GM19463 (cell line): ENCODE data around the gene UQCC2.

ENCODE experiments used
- ATAC-seq: cut with Tn5 transposase; IDR thresholded peaks from one replicate; pipeline ENCODE4 v1.9.1; 2021; ENCODE audit warnings: mild to moderate bottlenecking, moderate library complexity; ENCODE audit not compliant: unreplicated experiment

The UQCC2 gene

DNA sequence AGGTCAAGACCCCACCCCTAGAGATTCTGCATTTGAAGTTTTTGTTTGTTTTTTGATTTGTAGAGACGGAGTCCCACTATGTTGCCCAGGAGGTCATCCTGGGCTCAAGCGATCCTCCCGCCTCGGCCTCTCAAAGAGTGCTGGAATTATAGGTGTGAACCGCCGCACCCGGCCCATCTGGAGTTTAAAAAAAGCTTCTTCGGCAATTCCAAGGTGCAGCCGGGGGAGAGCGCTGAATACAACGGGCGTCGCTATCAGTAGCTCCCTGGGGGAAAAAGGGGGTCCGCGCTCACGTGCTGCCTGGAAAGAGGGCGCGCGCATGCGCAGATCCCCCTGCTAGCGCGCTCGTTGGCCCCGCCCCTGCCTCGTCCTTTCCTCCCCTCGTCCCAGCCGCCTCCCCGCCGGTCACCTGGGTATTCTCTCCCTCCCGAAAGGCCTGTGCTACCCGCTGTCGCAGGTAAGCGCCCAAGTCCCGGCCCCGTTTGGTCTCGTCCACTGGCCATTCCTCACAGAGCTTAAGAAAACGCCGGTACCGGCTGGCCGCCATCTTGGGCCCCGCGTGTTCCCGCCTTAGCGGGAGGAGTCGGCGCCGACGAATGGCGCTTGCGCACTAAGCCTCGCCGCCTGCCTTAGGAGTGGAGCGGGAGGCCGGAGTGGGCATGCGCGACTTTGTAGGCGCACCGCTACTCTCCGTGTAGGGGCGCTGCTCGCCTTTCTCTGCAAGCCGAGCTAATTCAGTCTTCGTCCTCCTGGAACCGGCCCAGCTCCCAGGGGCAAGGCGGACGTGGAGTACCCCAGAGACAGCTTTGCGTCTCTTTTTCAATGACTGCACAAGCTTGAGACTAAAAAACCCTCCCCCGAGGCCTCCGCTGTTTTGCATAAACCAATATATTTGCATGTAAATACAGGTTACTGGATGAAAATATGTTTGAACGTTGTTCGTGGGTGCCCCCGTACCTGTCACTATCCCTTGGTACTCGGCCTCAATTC, at the start of gene UQCC2:
Gene UQCC2 (minus strand): TSS at position 561 of the 990 bp plus-strand sequence. CDS start 14 bp downstream, at position 547.
- peak; percentile 93 for ATAC-seq

DNA sequence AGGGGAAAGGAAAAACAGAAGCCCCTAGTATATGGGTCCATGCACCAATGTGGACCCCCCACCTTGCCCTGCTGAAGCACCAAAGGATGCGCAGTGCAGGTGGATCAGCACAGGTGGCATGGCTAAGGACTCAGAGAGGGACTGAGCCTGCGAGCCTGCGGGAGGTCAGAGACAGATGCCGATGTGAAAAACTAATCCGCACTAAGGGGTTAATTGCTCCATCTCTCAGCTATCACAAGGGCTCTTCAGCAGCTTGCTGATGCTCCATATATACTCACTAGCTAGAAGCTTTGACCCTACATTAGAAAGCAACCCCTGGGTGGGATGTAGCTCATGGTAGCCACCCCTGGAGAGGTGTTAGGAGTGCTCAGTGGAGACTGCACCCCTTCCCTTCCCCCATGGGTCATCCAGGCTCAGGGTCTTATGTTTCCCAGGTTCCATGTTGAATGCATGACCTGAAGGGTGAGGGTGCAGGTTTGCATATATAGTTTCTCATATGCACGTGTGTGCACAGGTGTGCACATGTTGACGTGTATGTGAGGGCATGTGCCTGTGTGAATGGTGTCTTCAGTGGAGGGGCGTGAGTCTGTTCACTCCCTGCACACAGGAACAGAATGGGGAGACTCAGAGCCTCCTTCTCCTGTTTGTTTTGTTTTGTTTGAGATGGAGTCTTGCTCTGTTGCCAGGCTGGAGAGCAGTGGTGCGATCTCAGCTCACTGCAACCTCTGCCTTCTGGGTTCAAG, 48.6 kb upstream of the UQCC2 start:
- no peak for ATAC-seq

DNA sequence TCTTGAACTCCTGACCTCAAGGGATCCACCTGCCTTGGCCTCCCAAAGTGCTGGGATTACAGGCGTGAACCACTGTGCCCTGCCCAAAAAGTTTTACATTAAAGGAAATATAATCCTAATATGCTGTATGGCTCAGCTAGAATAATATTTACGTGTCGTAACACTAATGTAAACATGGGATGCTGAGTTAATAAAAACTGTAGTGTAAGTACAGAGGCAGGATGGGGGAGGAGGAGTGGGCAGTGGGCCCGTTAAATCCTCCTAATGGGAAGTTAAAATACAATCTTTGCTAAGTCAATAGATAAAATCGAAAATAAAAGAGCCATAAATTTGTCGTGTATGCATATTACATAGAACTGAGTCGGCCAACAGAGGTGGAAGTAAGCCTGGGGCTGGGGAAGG, 47.3 kb upstream of the UQCC2 start:
- no peak for ATAC-seq

DNA sequence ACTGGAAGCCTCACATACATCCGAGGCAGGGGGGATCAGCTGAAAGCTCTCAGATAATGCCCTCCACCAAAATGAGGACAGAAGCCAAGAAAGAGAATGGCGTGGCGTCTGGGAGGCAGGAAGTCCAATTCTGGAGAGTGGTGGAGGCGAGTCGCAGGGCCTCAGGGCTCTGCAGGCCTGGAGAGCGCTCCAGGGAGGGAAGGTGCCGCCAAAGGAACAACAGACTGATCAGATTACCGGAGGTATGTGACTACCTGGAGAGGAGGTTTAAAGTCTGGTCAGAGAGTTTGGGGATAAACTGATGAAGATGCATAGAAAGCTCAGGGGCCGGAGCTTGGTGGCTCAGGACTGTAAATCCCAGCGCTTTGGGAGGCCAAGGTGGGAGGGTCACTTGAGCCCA, 46.4 kb upstream of the UQCC2 start:
- ATAC-seq: no peak

DNA sequence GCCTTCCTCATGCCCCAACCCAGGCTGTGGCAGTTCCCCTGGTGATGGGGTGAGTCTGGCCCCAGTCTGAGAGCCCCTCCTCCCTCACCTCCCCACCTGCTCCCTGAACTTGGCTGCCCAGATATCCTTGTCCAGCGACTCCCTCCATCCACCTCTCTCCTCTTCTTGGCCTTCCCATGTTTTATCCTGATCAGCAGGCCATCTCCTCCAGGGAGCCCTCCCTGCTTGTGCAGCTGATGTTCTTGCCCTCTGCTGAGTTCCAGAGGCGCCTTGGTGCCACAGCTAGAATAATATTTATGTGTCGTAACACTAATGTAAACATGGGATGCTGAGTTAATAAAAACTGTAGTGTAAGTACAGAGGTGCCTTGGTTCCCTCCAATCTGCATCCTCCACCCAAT, 45.6 kb upstream of the UQCC2 start:
- no peak for ATAC-seq

DNA sequence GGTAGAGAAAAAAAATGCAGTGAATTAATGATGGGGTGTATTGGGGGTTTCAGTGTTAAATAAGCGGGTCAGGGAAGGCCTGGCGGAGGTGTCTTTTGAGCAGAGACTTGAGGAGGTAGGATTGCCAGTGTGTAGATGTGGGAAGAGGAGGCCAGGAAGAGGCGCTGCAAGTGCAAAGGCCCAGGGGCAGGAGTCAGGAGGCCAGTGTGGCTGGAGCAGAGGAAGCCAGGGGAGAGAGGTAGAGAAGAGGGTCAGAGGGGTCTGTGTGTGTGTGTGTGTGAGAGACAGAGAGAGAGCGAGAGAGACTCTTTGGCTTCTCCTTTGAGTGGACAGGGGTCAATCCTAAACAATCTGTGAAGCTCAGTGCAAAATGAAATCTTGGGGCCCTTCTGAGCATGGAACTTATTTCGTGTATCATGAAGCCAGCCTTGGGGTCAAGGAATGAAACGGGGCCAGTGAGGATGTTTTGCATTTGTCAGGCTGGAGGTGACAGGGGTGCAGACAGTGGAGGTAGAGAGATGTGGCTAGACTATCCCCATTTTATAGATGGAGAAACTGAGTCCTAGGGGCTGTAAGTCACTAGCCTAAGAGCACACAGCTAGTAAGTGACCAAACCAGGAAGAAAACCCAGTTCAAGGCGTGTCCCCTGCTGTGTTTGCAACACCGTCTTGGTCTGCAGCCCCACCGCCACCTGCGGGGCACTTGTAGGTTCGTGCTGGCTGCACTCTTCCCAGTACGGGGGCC, 44.9 kb upstream of the UQCC2 start:
- ATAC-seq: no peak

DNA sequence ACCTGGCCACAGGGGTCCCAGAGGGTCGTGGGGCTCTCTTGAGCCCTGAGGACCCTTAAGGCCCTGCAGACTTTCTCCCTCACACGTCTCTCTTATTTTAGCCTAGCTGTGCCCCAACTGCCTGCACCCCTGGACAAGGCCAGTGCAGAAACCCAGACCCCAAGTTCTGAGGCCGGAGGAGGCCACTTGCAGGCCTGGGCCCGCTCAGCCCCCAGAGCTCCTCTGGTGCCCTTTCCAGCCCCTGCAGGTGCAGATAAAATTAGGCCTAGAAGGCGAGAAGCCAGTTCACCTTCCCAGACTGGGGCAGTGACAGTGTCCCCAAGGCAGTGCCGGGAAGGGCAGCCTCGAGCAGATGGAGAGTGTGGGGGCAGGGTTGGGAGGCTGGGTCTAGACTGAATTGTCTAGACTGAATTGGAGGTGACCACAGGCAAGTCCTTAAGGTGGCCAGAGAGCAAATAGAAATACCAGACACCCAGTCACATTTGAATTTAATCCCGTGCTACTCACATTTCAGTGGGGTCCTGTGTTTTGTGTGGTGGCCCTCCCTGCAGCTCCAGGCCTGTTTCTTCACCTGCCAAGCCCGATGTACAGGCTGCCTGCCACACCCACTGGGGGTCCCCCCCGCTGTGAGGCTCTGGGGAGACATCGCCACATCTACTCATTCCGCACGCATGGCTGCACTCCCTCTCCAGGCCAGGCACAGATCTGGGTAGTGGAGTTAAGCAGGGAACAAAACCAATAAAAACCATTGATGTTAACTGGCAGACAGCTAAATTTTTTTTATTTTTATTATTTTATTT, 43.8 kb upstream of the UQCC2 start:
- no peak for ATAC-seq

DNA sequence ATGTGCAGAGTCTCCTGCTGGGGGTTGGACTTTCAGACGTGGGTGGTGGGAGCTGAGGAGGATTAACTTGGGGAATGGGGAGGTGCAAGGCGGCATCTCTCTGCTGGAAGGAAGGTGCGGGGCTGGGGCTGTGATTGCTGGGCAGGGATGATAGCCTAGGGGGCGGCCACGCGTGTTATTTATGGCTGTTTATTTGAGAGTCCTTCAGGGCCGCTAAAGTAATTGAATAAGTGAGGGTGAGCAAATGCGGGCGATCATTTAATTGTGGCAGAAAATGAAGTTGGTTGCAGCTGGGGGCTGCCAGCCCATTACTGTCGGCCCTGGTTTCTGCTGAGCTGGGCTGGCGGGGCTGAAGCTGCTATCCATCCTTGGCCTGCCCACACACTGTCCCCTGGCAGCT, 42.7 kb upstream of the UQCC2 start:
- ATAC-seq: no peak

DNA sequence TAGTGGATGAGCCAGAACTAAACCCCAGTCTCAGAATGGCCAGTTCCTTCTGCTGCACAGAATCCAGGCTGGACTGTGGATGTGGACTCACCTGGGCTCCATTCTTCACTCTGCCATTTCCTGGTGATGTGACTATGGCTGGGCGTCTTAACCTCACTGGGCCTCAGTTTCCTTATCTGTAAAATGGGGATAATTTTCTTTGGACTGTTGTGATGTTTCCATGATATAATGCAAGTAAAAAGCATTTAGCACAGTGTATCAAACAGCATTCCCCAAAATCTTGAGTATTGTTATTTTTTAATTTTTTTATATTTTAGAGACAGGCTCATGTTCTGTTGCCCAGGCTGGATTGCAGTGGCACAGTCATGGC, 41.1 kb upstream of the UQCC2 start:
- ATAC-seq: no peak

DNA sequence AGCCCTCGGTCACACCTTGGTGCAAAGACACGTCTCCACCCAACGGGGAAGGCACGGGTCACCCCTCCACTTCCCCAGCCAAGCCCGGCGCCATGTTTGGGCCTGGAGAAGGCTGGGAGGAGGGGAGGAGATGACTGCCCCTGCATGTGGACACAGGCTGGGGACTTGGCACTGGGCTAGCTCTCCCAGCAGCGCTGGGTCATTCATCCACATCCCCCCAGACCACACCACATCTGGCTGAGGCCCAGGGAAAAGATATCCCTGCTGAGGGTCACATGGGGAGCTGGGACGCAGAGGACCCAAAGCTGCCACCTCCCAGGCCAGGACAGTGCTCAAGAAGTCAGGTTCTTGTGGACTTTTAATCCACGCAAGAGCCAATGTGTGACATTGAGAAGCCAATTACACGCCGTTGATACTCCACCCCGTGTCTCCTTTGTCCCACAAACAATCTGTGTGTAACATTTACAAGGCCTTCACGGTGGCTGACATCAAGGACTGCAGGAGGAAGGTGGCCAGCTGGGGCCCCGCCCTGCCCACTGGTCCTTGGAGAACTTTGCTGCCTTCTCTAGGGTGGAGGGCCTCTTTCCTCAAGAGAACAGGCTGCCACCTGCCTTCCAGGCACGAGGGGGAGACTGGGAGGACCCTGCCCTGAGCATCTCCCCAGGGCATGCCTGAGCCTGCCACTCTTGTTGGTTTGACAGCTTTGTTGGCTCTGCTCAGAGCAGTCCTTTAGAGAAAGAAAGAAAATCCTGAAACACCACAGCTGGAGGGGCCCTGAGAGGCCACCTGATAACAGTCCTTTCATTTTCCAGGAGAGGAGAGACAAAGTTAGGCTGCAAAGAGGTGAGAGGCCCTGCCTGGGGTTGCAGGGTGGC, 40.5 kb upstream of the UQCC2 start:
- ATAC-seq: no peak

DNA sequence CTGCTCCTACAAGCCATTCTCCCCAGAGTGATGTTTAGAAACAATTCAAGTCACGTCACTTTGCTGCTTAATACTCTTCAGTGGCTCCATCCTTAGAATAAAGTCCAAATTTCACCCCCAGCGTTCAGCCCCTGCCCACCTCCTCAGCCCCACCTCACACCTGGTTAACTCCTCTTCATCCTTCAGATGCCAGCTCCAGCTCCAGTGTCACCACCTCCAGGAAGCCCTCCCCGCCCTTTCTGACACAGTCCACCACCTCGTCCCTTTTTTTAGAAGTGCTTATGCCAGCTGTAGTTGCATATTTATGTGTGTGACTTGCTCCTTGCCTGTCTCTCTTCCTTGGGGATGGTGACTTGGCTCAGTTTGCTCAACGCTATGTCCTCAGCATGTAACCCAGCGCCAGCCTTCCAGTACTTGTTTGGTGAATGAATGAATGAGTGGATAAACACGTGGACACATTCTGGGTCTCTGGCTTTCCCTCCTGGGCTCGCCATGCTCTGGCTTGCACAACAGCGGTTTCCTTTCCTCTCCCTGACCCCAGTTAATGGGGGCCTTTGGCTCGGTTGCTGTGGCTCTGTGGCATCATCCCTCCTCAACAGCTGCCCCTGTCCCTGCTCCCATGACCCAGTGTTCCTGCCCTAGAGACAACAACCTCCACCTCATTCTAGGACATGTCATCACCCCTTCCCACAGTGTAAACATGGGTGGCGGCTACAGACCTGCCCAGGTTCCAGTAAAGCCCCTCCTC, 38.9 kb upstream of the UQCC2 start:
- no peak for ATAC-seq

DNA sequence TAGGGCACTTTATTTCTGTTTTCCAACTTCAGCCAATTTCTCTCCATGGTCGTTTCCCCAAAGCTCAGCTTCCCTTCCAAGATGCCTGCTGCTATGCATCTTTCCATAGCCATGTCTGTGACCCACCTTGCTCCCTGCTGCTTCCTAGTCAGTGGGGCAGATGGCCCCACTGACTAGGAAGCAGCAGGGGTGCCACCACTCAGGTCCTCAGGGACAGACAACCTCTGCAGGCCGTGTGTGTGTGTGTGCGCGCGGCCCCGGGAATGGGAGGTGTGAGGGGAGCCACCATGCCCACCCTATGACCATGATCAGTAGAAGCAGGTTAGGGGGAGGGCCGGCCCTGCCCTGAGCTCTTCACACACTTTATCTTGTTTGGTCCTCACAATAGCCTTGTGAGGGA, 37.9 kb upstream of the UQCC2 start:
- no peak for ATAC-seq

DNA sequence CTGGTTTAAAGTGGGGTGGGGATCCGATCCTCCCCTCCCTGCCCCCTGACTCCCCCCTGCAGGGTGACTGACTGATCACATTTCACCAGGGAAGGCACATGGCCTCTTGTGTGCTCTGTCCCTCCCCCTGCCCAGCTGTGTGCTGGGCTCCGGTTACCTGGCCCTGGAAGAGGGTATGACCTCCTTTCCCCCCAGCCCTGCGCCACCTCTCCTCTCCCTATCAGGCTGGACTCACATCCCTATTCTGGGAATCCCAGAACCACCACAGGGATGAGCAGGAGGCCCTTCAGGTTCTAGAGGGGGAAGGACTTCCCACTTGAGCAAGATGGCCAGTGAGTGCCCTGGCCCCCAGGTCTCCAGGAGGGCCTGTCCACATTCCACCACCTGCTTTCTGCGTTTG, 37.3 kb upstream of the UQCC2 start:
- no peak for ATAC-seq

DNA sequence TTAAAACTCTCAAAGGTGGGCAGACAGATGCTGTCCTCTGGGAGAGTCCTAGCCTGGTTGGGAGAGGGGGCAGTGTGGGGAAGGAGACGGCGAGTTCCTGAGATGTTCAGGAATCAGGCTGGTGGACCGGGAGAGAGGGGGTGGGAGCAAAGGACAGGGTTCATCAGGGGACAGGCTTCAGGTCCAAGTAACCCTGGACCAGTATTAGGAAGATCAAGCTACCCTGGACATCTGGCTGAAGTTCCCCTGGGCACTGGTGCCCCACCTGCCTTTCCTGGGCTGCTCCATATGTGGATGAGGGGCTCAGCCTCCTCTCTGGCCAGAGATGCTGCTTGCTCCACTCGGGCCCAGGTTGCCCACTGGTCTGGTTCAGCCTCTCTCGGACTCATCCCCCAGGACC, 36.3 kb upstream of the UQCC2 start:
- no peak for ATAC-seq

DNA sequence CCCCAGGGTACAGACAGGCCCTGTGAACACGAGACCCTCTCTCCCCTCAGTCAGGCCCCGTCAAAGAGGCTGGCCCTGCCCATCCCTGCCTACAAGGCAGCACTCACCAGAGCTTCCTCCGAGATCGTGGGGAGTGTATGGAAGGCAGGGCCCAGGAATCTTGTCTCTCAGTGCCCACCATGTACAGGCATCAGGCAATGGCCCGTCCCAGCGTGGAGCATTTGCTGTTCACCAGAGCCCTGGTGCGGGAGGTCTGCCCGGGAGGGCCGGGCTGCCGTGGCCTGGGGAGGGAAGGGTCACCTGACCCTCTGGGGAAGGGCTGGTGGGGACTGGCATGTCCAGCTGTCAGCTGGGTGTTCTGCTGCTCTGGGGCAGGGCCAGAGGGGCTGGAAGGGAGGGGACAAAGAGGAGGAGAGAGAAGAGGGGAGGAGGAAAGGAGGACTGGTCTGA, 35.2 kb upstream of the UQCC2 start, which contains the start of gene IP6K3:
Gene IP6K3 (minus strand): TSS at position 255 of the 450 bp plus-strand sequence. CDS start 11,429 bp downstream, outside the sequence.
- ATAC-seq: no peak

DNA sequence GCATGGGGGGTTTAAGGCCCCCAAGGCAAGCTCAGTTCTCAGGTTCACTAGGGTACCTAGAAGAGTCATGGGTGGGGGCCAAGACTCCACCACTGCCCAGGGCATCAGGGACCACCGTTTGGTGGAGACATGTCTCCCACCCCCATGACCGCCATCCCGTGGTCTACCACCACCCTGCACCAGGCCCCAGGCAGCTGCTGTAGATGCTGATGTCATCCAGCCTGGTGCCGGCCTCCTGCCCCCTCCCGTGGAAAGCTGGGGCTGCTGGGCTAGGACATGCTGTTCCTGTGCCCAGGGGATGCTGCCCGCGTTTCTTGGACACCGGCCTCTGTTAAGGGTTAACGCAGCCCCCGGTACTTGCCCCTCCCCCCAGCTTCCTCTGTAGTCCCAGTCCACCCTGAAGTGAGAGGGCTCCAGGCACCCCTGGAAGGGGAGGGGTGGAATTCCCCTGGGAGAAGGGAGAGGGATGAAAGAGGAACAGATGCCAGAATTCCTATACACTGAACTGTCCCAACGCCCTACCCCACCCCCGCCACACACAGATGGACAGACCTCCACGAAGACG, 34.6 kb upstream of the UQCC2 start:
- no peak for ATAC-seq

DNA sequence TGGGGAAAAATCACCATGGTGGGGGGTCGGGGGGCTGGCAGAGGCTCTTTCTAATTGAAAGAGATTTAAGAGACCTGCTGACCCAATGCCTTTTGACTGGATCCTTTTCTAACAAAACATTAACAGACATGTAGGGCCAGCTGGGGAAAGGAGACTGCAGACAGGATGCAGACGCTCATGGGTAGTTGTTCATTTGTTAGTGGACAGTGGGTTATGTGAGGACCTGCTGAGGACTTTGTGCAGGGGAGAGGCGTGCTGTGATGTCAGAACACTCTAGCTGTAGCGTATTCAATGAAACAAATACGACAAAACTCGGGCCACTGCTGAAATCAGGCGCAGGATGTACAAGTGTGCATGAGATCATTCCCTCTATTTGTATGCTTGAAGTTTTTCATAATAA, 34.0 kb upstream of the UQCC2 start:
- no peak for ATAC-seq

DNA sequence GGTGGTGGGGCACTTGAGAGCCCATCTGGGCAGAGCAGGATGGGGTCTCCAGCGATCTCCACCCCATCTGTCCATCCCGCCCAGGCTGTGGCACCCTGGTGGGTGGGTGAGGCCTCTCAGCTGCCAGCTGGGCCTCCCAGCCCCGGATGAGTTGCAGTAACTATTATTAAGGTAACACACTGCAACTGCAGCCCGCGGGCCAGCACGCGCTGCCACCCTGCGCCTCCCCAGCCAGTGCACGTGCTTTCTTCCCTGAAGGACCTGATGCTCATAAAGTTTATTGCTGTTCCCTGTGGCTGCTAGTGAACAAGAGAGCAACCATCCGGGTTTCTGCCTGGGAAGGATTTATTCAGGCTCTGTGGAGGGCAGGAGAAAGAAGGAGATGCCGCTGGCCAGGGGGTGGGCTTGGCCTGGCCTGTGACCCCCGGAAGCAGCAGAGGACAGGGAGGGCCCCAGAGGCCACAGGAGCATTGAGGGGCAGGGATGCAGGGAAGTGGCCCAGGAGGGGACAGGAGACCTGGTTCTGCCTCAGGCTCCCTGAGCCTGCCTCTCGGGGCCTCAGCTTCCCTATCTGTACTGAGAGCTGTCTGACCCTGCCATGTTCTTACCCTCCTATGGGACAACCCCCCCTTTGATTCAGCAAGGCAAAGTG, 33.5 kb upstream of the UQCC2 start:
- ATAC-seq: no peak
